ENCODE results near the gene CHRNB2. TPM values are rescaled to one million over a fixed set of nuclear protein-coding genes. Genes with fewer than 3 reads are reported as not detected.

The CHRNB2 gene
- polyA plus RNA-seq, 1 donor (not counting 4 experiments of a cell fraction or from before 2014, with no cell fraction given) = 0.09 TPM

DNA sequence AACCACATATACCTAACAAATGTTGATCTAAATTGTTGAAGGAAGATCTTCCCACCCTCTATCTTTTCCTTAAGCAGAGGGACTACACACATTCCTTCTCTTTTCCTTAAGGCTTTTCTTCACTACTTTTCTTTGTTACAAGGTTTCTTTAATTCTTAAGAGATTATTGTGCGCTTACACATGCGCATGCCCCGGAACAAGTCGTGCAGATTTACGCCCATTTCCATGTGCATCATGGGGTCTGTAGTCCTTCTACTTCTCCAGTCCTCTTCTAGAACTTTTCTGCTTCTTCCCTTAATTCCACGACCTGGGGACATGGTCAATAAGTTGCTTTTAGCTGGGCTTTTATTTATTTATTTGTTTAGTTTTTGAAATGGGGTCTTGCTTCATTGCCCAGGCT is 1.7 kb upstream of the CHRNB2 start:
- Histone ChIP-seq H3K4me1 (ENCODE audit: control insufficient read depth, extremely low read depth, insufficient read depth, low read length) (peaks cover 3% of the 10 kb centered on the region), H3K27ac (ENCODE audit: control insufficient read depth, insufficient read depth, low read length) (no peak overlapping the region), H3K4me2 (ENCODE audit: control insufficient read depth, extremely low read depth, insufficient read depth, low read depth, low read length) (no peak overlapping the region), H3K79me2 (ENCODE audit: control insufficient read depth, insufficient read depth, low read length) (no peaks in the 10 kb centered on the region), H3K9me3 (ENCODE audit: control insufficient read depth, low read depth, low read length) (no peaks in the 10 kb centered on the region), H2AFZ (ENCODE audit: control insufficient read depth, low read length) (no peak overlapping the region), H3K27me3 (ENCODE audit: control insufficient read depth, extremely low read depth, insufficient read depth, low read length) (peaks cover 18% of the 10 kb centered on the region), H3K4me3 (ENCODE audit: control insufficient read depth in 2 of 3, extremely low read depth in 1 of 3, insufficient read depth in 2 of 3, low read depth in 1 of 3, low read length in 3 of 3) (no peak overlapping the region), H3K36me3 (ENCODE audit: control insufficient read depth in 2 of 2, extremely low read depth in 1 of 2, insufficient read depth in 2 of 2, low read length in 2 of 2) (no peaks in the 10 kb centered on the region), H3K9ac (ENCODE audit: control insufficient read depth, extremely low read depth, insufficient read depth, low read length) (no peak overlapping the region), H3K9me1 (ENCODE audit: control insufficient read depth, extremely low read depth, insufficient read depth, low read length) (no peaks in the 10 kb centered on the region), H4K20me1 (ENCODE audit: control insufficient read depth, extremely low read depth, insufficient read depth, low read length) (no peaks in the 10 kb centered on the region)
- dilution Hi-C loops (cut with MboI; ENCODE audit: extremely low pct_ligation_motif_present, low sequenced_read_pairs) = no loop called here
- DNase-seq (ENCODE audit: low read depth, low spot score) (no peak), FAIRE-seq (no peak)
- TF ChIP-seq, protein P1, sequence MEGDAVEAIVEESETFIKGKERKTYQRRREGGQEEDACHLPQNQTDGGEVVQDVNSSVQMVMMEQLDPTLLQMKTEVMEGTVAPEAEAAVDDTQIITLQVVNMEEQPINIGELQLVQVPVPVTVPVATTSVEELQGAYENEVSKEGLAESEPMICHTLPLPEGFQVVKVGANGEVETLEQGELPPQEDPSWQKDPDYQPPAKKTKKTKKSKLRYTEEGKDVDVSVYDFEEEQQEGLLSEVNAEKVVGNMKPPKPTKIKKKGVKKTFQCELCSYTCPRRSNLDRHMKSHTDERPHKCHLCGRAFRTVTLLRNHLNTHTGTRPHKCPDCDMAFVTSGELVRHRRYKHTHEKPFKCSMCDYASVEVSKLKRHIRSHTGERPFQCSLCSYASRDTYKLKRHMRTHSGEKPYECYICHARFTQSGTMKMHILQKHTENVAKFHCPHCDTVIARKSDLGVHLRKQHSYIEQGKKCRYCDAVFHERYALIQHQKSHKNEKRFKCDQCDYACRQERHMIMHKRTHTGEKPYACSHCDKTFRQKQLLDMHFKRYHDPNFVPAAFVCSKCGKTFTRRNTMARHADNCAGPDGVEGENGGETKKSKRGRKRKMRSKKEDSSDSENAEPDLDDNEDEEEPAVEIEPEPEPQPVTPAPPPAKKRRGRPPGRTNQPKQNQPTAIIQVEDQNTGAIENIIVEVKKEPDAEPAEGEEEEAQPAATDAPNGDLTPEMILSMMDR (optimal IDR thresholded peaks at IDR 0.05 in 1 of 3, IDR thresholded peaks at IDR 0.05 in 1 of 3, conservative IDR thresholded peaks at IDR 0.05 in 1 of 3; ENCODE audit: extremely low read depth in 1 of 3, insufficient read depth in 2 of 3, low read length in 3 of 3) = no peak
- no peak for TF ChIP-seq EZH2 (IDR thresholded peaks at IDR 0.05; ENCODE audit: low read length)

DNA sequence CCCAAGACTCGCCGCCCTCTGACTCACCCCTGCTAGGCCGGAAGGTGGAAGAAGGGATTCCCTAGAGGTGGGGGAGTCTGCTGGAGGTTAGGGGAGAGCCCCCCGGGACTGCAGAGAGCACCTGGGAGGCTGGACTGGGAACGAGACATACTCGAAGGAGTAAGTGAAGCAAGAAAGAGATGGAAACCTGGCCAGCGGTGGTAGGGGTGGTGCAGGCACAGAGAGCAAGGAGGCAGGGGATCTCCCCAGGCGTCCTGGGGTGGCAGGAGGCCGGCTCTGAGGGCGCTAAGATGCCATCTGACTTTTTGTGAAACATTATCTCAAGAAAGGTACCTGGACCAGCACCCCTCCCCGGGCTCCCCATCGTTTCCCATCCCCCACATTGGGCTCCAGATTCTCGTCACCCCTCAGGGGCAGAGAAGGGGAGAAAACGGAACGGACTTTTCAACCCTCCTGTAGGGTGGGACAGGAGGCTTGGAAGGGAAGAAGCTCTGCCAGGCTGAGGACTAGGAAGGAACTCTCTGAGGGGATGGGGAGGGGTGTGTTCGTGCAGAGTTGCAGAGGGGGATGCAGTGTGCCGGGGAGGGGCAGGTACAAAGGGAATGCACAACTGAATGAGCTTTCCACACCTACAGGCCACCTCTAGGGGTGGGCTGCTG is 708 bp downstream of the CHRNB2 start:
- Histone ChIP-seq H4K20me1 (ENCODE audit: control insufficient read depth, extremely low read depth, insufficient read depth, low read length) (no peaks in the 10 kb centered on the region), H3K4me2 (ENCODE audit: control insufficient read depth, extremely low read depth, insufficient read depth, low read depth, low read length) (peak overlapping the region; percentile 64), H3K9ac (ENCODE audit: control insufficient read depth, extremely low read depth, insufficient read depth, low read length) (no peak overlapping the region), H3K4me1 (ENCODE audit: control insufficient read depth, extremely low read depth, insufficient read depth, low read length) (peaks cover 3% of the 10 kb centered on the region), H3K27me3 (ENCODE audit: control insufficient read depth, extremely low read depth, insufficient read depth, low read length) (peaks cover 18% of the 10 kb centered on the region), H3K4me3 (ENCODE audit: control insufficient read depth in 2 of 3, extremely low read depth in 1 of 3, insufficient read depth in 2 of 3, low read depth in 1 of 3, low read length in 3 of 3) (peak overlapping the region in 1 of 3 experiments; percentile 25), H3K36me3 (ENCODE audit: control insufficient read depth in 2 of 2, extremely low read depth in 1 of 2, insufficient read depth in 2 of 2, low read length in 2 of 2) (no peaks in the 10 kb centered on the region), H3K27ac (ENCODE audit: control insufficient read depth, insufficient read depth, low read length) (no peak overlapping the region), H2AFZ (ENCODE audit: control insufficient read depth, low read length) (no peak overlapping the region), H3K79me2 (ENCODE audit: control insufficient read depth, insufficient read depth, low read length) (no peaks in the 10 kb centered on the region), H3K9me3 (ENCODE audit: control insufficient read depth, low read depth, low read length) (no peaks in the 10 kb centered on the region), H3K9me1 (ENCODE audit: control insufficient read depth, extremely low read depth, insufficient read depth, low read length) (no peaks in the 10 kb centered on the region)
- TF ChIP-seq, protein P1 (optimal IDR thresholded peaks at IDR 0.05 in 1 of 3, IDR thresholded peaks at IDR 0.05 in 1 of 3, conservative IDR thresholded peaks at IDR 0.05 in 1 of 3; ENCODE audit: extremely low read depth in 1 of 3, insufficient read depth in 2 of 3, low read length in 3 of 3) = no peak
- no peak for TF ChIP-seq EZH2 (IDR thresholded peaks at IDR 0.05; ENCODE audit: low read length)
- no peak for DNase-seq (ENCODE audit: low read depth, low spot score)
- FAIRE-seq = no peak
- dilution Hi-C loops (cut with MboI; ENCODE audit: extremely low pct_ligation_motif_present, low sequenced_read_pairs) = no loop called here
